Measurements from ENCODE around the gene PKNOX1.
A peak's percentile ranks its signal among the peaks of the same experiment; 100 is the strongest.
"Not testable (repeated sequence)": the region's sequence is repeated elsewhere in the genome, so short reads cannot be mapped to it uniquely, and the experiment has no call there.

The PKNOX1 gene

GRCh38 chr21:42956824-42957630, 17.3 kb upstream of the PKNOX1 start:
- no peak for DNase-seq (ENCODE audit: low read depth in 2 of 2)

GRCh38 chr21:42958122-42958521, 16.2 kb upstream of the PKNOX1 start:
- DNase-seq (ENCODE audit: low read depth in 2 of 2) = not testable (repeated sequence)

- DNase-seq (ENCODE audit: low read depth in 2 of 2) = no peak
Measured at GRCh38 chr21:42959728-42960127, 14.6 kb upstream of the PKNOX1 start.

GRCh38 chr21:42962380-42963007, 11.9 kb upstream of the PKNOX1 start:
- DNase-seq (ENCODE audit: low read depth in 2 of 2) = no peak

- no peak for DNase-seq (ENCODE audit: low read depth in 2 of 2)
Measured at GRCh38 chr21:42964086-42964485, 10.3 kb upstream of the PKNOX1 start.

GRCh38 chr21:42964546-42965210, 9.7 kb upstream of the PKNOX1 start:
- no peak for DNase-seq (ENCODE audit: low read depth in 2 of 2)

- DNase-seq (ENCODE audit: low read depth in 2 of 2) = no peak
Measured at GRCh38 chr21:42965211-42965560, 9.2 kb upstream of the PKNOX1 start.

- not testable (repeated sequence) for DNase-seq (ENCODE audit: low read depth in 2 of 2)
Measured at GRCh38 chr21:42967616-42968015, 6.7 kb upstream of the PKNOX1 start.

- DNase-seq (ENCODE audit: low read depth in 2 of 2) = no peak
Measured at GRCh38 chr21:42969193-42969600, 5.2 kb upstream of the PKNOX1 start.

GRCh38 chr21:42970946-42971653, 3.3 kb upstream of the PKNOX1 start:
- DNase-seq (ENCODE audit: low read depth in 2 of 2) = no peak

- no peak for DNase-seq (ENCODE audit: low read depth in 2 of 2)
Measured at GRCh38 chr21:42971897-42972275, 2.5 kb upstream of the PKNOX1 start.

GRCh38 chr21:42973309-42973990, 912 bp upstream of the PKNOX1 start:
- DNase-seq (ENCODE audit: low read depth in 2 of 2) = no peak

GRCh38 chr21:42974832-42975820, 764 bp downstream of the PKNOX1 start:
- DNase-seq (ENCODE audit: low read depth in 2 of 2) = peak in 1 of 2 experiments; percentile 44

GRCh38 chr21:42975886-42976608, 1.7 kb downstream of the PKNOX1 start:
- DNase-seq (ENCODE audit: low read depth in 2 of 2) = no peak

- no peak for DNase-seq (ENCODE audit: low read depth in 2 of 2)
Measured at GRCh38 chr21:42980312-42981213, 6.2 kb downstream of the PKNOX1 start.

- DNase-seq (ENCODE audit: low read depth in 2 of 2) = no peak
Measured at GRCh38 chr21:42981214-42981523, 6.8 kb downstream of the PKNOX1 start.

GRCh38 chr21:42981862-42982261, 7.5 kb downstream of the PKNOX1 start:
- DNase-seq (ENCODE audit: low read depth in 2 of 2) = no peak

GRCh38 chr21:42983103-42983502, 8.7 kb downstream of the PKNOX1 start:
- no peak for DNase-seq (ENCODE audit: low read depth in 2 of 2)

- DNase-seq (ENCODE audit: low read depth in 2 of 2) = no peak
Measured at GRCh38 chr21:42983869-42984268, 9.5 kb downstream of the PKNOX1 start.

Data from fibroblast of skin of left quadriceps (primary cell).